GM21390 (cell line): ENCODE data around the gene IQGAP3.

ENCODE experiments used
- ATAC-seq: cut with Tn5 transposase; IDR thresholded peaks from one replicate; pipeline ENCODE4 v1.9.1; 2021; ENCODE audit not compliant: unreplicated experiment

The IQGAP3 gene

DNA sequence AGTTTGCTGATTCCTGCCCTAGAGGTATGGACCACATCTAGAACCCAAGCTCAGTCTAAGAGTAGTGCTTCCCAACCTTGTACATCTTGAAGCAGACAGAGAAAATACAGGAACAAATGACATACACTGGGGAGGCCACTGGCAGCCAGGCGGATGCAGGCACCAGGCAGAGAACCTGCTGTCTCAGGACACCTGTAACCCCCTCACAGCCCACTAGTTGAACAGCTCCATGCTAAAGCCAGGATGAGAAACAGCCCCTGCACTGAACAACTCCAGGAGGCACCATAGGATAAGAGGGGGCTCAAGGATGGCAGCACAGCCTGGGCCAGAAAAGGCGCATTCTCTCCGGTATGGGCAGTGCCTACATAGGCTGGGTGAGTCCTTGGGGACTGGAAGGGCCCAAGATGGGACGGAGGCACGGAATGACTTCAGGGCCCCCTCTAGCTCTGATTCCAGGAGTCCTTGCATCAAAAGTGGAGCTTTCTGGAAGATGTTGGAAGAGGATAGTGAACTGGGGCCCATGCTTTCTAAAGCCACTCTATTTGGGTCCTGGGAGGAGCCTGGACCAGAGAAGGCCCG, 87.8 kb downstream of the IQGAP3 start:
- ATAC-seq: no peak

DNA sequence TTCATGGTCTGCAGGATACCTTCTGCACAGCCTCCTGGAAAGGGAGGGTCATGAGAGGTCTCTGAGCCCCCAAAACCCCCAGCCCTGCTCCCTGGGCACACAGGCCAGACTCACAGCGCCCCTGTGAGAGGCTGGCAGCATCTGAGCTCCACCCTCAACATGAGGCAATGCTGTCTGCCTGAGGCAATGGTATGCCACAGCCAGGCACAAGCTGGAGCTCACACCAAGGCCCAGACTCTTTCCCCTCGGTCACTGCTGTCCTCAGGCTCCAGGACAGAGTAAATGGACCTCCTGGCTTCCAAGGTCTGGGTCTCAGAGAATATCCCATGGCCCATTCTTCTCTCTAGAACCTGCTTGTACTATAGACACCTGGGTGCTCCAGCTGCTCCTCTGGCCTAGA, 89.0 kb downstream of the IQGAP3 start:
- ATAC-seq: no peak

DNA sequence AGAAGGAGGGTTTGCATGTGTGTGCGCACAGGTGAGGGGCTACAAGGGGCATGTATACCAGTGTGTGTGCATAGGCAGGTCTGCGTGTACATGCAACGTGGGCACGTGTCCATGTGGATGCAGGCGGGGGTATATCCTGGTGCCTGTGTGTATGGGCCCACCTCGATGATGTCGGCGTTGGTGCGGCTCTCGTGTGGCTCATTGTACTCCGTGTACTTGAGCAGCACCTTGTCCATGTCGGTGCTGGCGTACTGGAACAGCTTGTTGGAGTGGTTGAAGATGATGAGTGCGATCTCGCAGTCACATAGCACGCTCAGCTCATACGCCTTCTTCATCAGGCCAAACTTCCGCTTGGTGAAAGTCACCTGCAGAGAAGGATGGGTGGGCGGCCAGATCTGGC, 90.1 kb downstream of the IQGAP3 start:
- no peak for ATAC-seq

DNA sequence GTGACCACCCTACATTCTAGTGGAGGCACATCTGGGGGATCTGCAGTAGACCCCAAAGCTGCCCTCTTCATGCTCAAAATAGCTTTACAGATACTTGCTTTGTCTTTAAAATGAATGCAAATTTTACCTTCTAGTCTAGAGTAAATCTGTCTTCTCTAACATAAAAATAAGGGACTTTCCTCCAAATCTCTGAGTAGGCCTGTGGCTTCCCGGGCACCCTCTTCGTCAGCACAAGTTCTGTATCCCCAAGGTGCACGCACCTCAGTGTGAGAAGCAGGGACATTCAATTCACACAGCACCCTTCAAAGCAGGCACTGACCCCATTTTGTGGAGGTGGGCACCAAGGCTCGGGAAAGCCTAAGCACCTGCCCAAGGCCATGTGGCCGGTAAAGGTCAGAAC, 90.8 kb downstream of the IQGAP3 start:
- ATAC-seq: no peak

DNA sequence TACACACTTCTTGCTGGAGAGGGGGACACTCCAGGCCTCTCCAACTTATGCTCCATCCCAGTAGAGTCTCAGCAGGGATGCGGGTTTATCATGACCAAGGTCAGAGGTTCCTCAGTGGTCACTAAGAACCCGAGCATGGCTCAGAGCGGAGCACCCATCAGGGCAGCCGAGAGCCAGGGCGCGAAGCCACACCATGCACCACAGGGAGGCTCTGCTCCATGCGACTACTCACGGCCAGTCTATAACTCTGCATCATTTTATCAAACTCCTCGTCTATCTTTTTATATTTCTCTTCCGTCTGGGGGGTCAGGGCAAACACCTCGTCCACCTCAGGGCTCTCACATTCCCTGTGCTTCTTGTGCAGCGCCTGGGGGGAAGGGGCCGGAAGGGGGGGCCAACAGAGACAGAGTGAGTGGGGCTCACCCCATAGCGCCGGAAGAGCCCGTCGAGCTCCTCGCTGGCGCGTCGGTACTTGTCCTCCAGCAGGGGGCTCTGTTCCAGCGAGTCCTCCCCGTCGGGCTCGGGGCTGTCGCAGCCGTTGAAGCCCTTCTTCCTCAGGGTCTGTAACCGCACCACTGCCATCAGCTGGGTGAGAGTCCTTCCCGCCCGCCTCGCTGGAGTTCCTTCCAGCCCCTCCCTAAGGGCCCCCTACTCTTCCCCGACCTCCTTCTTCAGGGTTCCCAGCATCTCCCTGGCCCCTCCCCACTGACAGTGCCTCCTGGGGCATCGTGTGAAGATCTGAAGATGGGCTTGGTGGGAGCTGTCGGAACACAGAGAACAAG, 91.8 kb downstream of the IQGAP3 start:
- no peak for ATAC-seq

DNA sequence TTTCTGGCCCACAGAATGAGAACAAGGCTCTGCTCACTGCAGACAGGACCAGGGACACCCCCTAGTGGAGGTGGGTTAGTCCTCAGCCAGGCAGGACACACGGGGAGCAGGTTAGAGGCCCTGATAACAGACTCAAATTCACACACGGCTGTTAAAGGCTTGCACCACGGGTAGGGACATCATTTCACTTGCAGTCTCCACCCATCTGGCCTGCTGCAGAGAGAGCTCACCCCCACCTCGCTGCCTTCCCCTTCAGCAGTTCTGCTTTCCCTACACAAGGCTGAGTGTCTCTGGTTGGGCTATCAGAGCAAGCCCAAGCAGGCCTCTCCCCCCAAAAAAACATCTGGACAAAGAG, 92.4 kb downstream of the IQGAP3 start:
- ATAC-seq: no peak

DNA sequence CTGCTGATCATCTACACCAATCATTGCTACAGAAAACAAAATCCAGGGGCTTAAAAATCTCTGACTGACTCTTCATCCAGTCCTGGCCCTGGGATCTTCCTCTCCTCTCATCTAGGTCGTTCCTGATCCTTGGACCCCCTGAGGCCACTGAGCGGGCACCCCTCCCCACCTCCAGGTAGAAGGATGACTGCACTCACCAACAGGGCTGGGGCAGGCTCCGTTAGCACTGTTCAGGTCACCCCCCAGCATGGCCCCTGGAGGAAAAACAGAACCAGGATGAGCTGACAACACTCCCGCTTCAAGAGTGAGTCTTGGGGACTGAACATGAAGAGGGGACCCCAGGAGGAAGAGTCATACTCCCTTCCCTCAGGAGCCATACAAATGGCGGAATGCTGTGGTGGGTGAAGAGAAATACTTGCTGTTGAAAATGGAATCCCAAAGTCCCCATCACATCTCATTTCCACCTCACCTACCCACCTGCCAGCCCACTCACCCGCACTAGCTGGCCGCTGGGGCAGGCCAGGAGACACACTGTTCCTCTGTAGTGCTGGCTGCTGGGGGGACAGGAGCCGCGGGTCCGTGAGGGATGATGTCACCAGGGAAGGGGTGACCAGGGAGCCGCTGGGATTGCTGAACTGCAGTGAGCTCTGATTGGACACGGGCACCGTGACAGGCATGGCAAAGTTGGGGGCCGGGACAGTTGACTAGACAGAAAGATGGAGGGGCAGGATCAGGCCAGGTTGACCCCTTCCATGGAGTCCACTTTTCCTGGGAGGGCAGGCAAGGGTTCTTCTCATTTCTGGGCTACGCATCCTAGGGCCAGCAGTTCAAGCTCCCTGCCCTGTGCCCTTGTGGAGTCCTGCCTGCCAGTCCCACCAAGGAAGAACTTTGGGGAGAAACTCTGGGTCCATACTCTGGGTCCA, 93.0 kb downstream of the IQGAP3 start:
- no peak for ATAC-seq

DNA sequence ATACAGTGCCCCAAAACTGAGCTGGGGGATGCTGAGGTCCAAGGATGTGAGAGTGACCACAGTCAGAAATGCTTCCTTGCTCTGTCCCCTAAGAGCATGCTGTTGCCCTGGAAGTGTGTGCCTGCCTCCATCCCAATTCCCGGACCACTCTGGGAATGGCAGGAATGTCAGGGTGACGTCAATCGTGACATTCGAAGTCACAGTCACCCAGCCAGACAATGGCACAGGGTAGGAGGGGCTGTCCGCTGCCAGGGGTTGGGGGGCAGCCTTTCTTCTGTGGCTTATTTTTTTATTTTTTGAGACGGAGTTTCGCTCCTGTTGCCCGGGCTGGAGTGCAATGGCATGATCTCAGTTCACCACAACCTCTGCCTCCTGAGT, 94.1 kb downstream of the IQGAP3 start:
- no peak for ATAC-seq

DNA sequence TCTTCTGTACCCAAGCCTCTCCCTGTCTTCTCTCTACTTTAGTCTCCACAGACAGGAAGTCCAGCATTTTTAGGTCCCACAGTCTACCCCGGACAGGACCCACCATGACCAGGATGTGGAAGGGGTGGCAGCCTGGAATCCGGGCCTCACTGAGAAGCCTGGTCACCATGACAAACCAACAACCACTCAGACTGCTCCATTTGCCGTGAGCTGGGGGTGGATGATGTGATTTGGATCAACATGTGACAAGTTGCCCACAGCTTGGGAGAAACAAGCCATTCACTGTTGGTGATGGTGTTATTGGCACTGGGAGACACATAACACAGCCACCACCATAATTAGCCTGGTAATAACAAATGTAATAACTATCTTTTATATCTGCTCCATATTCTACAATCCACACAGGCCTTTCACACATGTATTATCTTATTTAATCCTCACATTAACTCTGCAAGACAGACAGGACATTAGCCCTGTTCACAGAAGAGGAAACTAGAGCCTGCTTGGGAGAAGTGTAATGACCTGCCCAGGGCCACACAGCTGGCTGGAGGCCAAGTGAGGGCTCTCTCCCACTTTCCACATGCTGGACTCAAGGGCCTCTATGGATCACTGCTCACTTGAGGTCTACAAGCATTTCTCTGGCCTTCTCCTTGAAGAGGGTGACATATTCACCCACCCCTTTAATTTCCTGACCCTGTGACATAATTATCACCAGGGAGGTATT, 94.7 kb downstream of the IQGAP3 start:
- no peak for ATAC-seq

DNA sequence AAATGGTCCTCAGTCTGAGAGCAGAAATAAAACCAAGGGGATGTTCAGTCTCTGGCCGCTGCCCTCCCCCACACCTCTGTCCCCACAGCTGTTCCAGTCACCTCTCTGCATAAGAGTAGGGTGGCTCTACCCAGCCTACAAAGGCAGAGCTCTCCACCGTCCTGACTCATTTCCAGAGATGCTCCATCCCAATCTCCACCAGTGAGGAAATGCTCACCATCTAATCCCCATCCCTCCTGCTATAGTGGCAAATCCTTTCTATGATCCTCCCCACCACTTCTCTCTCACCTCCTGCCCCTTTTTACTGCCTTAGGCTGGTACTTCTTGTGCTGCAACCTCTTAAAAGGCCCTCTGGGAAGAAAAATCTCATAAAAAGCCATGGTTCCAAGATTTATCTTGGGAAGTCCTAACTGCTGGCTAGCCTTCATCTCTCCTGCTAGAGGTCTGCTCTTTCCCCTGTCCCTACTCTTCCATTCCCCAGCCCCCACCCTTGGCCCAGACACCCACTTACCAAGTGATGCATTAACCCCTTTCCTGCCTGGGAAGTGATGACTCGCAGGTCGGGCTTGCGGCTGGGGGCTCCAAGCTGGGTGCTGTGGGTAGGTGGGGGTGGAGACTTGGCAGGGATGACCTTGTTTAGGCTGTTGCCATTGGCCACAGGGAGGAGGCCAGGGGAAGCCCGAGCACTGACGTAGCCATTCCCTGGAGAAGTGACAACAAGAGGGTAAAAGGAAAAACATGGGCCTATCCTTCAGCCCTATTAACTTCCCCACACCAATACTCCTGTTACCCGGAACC, 95.7 kb downstream of the IQGAP3 start:
- no peak for ATAC-seq

DNA sequence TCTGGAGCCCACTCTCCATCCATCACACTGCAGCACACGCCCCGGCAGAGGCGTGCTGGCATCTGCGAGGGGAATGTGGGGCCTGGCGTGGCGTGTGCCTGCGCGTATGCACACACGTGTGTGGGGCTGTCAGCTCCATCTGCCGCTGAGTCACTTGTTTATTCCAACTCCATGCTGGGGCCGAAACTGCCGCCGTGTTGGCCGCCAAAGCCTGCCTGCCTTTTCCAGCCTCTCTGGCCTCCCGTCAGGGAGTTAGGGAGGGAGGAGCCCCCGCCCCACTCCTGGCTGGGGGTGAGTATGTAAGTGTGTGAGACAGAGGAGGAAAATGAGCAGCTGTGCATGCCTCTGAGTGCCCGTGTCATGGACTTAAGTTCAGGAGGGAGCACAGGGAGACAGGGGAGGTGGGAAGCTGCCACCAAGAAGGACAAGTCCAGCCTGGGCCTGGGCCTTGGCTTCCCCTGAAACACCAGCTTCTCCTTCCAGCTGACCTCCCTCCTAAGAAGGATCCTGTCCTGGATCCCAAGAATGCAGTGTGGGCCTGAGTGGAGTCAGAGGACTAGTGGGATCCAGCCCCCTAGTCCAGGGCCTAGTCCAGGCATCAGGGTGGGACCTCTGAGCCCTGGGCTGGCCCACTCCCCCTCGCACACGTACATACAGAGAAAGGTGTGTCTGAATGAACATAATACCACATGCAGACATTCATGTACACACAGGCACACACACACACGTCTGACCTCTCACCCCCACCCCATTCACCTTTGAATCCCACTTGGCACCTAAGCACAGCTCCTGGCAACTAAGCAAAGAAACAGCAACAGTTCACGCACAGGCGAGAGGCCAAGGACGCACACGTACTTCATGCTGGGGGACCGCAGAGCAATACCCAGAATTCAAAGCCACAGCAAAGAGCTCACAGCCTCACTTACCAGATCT, 96.5 kb downstream of the IQGAP3 start:
- ATAC-seq: no peak
